ENCODE data around the gene TTC27. TPM values are rescaled to one million over a fixed set of nuclear protein-coding genes. Genes with fewer than 3 reads are reported as not detected.

TTC27 gene
- total and polyA plus RNA-seq, 12 donors, result 4.8 to 17.3 (median 12.1) TPM

GRCh38 chr2:32622570-32623310, 5.1 kb upstream of the TTC27 start:
- Histone ChIP-seq H3K27ac (peak overlapping the region in 7 of 10 donors; percentile 2 to 58 (median 40)), H3K4me3 (no peak overlapping the region), H3K36me3 (peaks cover 0 to 49% (median 0%) of the 10 kb centered on the region in 9 donors), H3K9me3 (no peaks in the 10 kb centered on the region), H3K4me1 (peaks cover 0 to 22% (median 13%) of the 10 kb centered on the region in 9 donors), H3K27me3 (no peaks in the 10 kb centered on the region)
- TF ChIP-seq CTCF (IDR thresholded peaks at IDR 0.05), result no peak
- DNase-seq (no peak), ATAC-seq (peak in 4 of 8 donors; percentile 29 to 52 (median 41))
- intact Hi-C loops (cut with DNase I), result loop anchor here in 1 of 10 donors (10.0 kb wide), 1 partner anchor 122 kb away; no protein-coding TSS in a partner anchor
- WGBS, 2 donors, result 33% methylated on average over 2 of the region's 2 CpGs

GRCh38 chr2:32623311-32623706, 4.5 kb upstream of the TTC27 start:
- no peaks in the 10 kb centered on the region for H3K27me3 ChIP-seq
- peaks cover 0 to 44% (median 0%) of the 10 kb centered on the region in 9 donors for H3K36me3 ChIP-seq
- H3K4me3 ChIP-seq, result no peak overlapping the region
- H3K4me1 ChIP-seq, result peaks cover 0 to 22% (median 14%) of the 10 kb centered on the region in 9 donors
- peak overlapping the region in 2 of 10 donors; percentile 32 to 40 for H3K27ac ChIP-seq
- intact Hi-C loops (cut with DNase I), result loop anchor here in 1 of 10 donors (10.0 kb wide), 1 partner anchor 121 kb away; no protein-coding TSS in a partner anchor
- TF ChIP-seq CTCF (IDR thresholded peaks at IDR 0.05), result no peak
- H3K9me3 ChIP-seq, result no peaks in the 10 kb centered on the region
- WGBS, 2 donors, result 85 to 87% methylated on average over 6 of the region's 6 CpGs
- no peak for ATAC-seq
- DNase-seq, result no peak

- no peak for DNase-seq
- Histone ChIP-seq H3K4me3 (no peak overlapping the region), H3K4me1 (peaks cover 0 to 37% (median 24%) of the 10 kb centered on the region in 9 donors), H3K27ac (no peak overlapping the region), H3K36me3 (peaks cover 0 to 33% (median 0%) of the 10 kb centered on the region in 9 donors), H3K27me3 (no peaks in the 10 kb centered on the region), H3K9me3 (no peaks in the 10 kb centered on the region)
- TF ChIP-seq CTCF (IDR thresholded peaks at IDR 0.05), result no peak
- intact Hi-C loops (cut with DNase I), result loop anchor here in 1 of 10 donors (10.0 kb wide), 1 partner anchor 120 kb away; no protein-coding TSS in a partner anchor
- ATAC-seq, result no peak
- 87 to 89% methylated on average over 3 of the region's 3 CpGs for WGBS, 2 donors
Measured at GRCh38 chr2:32624812-32625211, 3.0 kb upstream of the TTC27 start.

GRCh38 chr2:32626639-32627221, 1.1 kb upstream of the TTC27 start:
- TF ChIP-seq CTCF (IDR thresholded peaks at IDR 0.05), result no peak
- DNase-seq (no peak), ATAC-seq (no peak)
- Histone ChIP-seq H3K27ac (peak overlapping the region in 1 of 10 donors; percentile 75), H3K27me3 (no peaks in the 10 kb centered on the region), H3K4me1 (peaks cover 0 to 37% (median 24%) of the 10 kb centered on the region in 9 donors), H3K36me3 (peaks cover 0 to 35% (median 9%) of the 10 kb centered on the region in 9 donors), H3K4me3 (peak overlapping the region in 5 of 10 donors; percentile 77 to 97 (median 92)), H3K9me3 (no peaks in the 10 kb centered on the region)
- intact Hi-C loops (cut with DNase I), result loop anchor here in 1 of 10 donors (10.0 kb wide), 1 partner anchor 118 kb away; no protein-coding TSS in a partner anchor
- 64 to 66% methylated on average over 13 of the region's 13 CpGs for WGBS, 2 donors

Measured in heart right ventricle (tissue), 16 donors.